Progenitor cell of endocrine pancreas (in vitro differentiated cells): Measurements from ENCODE around the gene MB. TPM values are rescaled to one million over a fixed set of nuclear protein-coding genes. Genes with fewer than 3 reads are reported as not detected.

Source experiments
- DNase-seq: peaks from one replicate; pipeline ENCODE4 v3.0.0; 2021; ENCODE audit warnings: low spot score; ENCODE audit not compliant: unreplicated experiment
- H3K27ac Mint-ChIP-seq: 2 replicates; pipeline ENCODE4 v1.8.0; 2021; ENCODE audit warnings: mild to moderate bottlenecking, moderate library complexity, mixed read lengths
- H3K27me3 Mint-ChIP-seq: 2 replicates; pipeline ENCODE4 v1.8.0; 2021; ENCODE audit warnings: mixed read lengths
- H3K36me3 Mint-ChIP-seq: 2 replicates; pipeline ENCODE4 v1.8.0; 2022; ENCODE audit warnings: mixed read lengths; ENCODE audit not compliant: insufficient read depth
- H3K4me1 Mint-ChIP-seq: 2 replicates; pipeline ENCODE4 v1.8.0; 2021; ENCODE audit warnings: low read depth, mixed read lengths
- H3K4me3 Mint-ChIP-seq: 2 replicates; pipeline ENCODE4 v1.8.0; 2021; ENCODE audit warnings: low read depth, mild to moderate bottlenecking, moderate library complexity, mixed read lengths
- H3K9me3 Mint-ChIP-seq: 2 replicates; pipeline ENCODE4 v1.8.0; 2021; ENCODE audit warnings: low read depth, mixed read lengths
- CTCF ChIP-seq: fragments of 200-600 bp; sonication (generic); IDR thresholded peaks from one replicate; pipeline ENCODE4 v1.5.0; 2021; ENCODE audit warnings: antibody characterized with exemption, mild to moderate bottlenecking; ENCODE audit not compliant: unreplicated experiment
- total RNA-seq: library from RNA; stranded (reverse); gene quantifications from 2 replicates; pipeline ENCODE4 v1.2.1, GENCODE V29; 2021

Gene MB
- total RNA-seq, 1 donor from 2014 or later = not detected

- DNase-seq = no peak
- Mint-ChIP-seq H3K9me3 (no peaks in the 10 kb centered on the region), H3K4me3 (no peak overlapping the region), H3K27me3 (peaks cover 4% of the 10 kb centered on the region), H3K4me1 (peaks cover 2% of the 10 kb centered on the region), H3K36me3 (no peaks in the 10 kb centered on the region), H3K27ac (no peak overlapping the region)
- no peak for TF ChIP-seq CTCF
Measured at GRCh38 chr22:35649636-35650250, 32.6 kb upstream of the MB start.

DNA sequence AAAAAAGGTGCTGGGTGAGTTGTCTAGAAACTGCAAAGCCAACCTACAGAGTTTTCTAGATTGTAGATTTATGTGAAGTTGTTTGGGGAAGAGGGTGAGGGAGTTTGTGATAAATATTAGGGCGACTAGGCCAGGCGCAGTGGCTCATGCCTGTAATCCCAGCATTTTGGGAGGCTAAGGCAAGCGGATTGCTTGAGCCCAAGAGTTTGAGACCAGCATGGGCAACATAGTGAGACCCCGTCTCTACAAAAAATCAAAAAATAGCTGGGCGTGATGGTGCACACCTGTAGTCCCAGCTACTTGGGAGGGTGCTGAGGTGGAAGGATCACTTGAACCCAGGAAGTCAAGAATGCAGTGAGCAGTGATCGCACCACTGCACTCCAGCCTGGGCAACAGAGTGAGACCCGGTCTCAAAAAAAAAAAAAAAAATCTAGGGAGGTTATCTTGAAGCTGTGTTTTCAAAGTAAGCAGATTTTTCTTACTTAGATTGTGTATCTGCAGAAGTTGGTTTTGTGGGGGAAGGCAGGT is 32.0 kb upstream of the MB start:
- no peaks in the 10 kb centered on the region for H3K9me3 Mint-ChIP-seq
- no peaks in the 10 kb centered on the region for H3K36me3 Mint-ChIP-seq
- peaks cover 4% of the 10 kb centered on the region for H3K27me3 Mint-ChIP-seq
- no peak overlapping the region for H3K27ac Mint-ChIP-seq
- H3K4me3 Mint-ChIP-seq = no peak overlapping the region
- DNase-seq = no peak
- peaks cover 2% of the 10 kb centered on the region for H3K4me1 Mint-ChIP-seq
- no peak for TF ChIP-seq CTCF

DNA sequence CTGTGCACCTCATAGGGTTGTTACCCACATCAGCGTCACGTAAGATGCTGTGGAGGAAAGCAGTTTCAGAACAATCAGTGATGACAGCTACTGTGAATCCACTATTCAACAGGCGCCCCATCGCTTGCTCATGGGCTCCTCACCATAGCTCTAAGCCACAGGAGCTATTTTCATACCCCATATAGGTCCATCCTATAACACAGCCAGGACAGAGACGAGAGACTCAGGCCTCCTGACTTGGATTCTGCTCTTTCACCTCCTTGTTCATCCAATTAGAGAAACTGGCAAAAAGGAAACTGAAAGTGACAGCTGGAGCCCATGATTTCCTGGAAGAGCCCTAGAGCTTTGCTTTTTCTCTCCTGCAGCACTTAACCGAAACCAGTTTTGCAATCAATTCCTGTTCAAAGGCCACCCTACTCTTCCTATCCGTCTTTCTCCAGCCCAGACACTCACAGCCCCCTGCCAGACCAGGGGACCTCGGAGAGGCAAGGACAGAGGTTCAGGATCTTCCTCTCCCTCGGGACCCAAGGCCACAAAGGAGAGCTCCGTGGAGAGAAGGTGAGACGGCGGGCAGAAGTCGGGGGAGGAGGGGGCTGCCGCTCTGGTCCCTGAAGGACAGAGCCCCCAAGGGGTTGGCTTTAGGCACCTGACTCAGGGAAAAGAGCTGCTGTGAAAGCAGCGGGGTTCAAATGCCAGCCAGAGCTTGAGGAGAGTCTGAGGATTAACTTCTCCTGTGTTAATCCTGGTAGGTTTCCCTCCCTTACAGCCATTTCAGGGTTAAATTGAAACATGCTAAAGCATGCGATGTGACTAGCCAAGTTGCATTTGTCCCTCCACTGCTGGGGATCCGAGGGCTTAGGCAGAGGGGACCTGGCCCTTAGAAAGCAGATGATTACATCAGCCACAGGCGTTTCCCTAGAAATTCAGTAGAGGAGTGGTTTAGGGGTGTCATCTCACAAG is 31.2 kb upstream of the MB start, which contains the start of gene APOL6:
Gene APOL6, plus strand, starts transcription at position 381 of the 960 bp plus-strand sequence. CDS start 7,980 bp downstream, outside the sequence.
- no peak for TF ChIP-seq CTCF
- Mint-ChIP-seq H3K4me3 (no peak within 1 kb of the TSS), H3K36me3 (no peaks in the 10 kb centered on the region), H3K9me3 (no peaks in the 10 kb centered on the region), H3K27me3 (peaks cover 4% of the 10 kb centered on the region), H3K27ac (peak within 1 kb of the TSS; percentile 30), H3K4me1 (peaks cover 2% of the 10 kb centered on the region)
- no peak for DNase-seq

GRCh38 chr22:35645646-35646045 is 28.5 kb upstream of the MB start:
- H3K9me3 Mint-ChIP-seq = no peaks in the 10 kb centered on the region
- no peak for TF ChIP-seq CTCF
- no peak overlapping the region for H3K27ac Mint-ChIP-seq
- no peak for DNase-seq
- H3K27me3 Mint-ChIP-seq = peaks cover 4% of the 10 kb centered on the region
- peaks cover 11% of the 10 kb centered on the region for H3K4me1 Mint-ChIP-seq
- H3K4me3 Mint-ChIP-seq = no peak overlapping the region
- H3K36me3 Mint-ChIP-seq = no peaks in the 10 kb centered on the region

DNA sequence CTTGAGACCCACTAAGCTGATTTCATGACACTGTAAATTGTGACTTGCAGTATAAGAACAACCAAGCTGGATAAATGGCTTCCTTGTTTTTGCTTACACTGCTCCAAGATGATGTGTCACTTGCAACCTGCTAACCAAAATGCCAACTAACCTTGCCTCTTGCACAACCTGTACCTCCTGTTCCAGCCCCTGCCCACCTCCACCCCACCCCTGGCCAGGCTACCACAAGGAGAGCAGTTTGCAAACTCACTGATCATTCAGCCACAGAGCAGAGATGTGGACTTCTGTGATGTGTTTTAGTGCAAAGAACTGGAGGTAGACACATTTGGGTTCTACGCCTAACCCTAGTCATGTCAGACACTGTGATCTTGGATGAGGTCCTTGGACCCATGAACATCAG is 26.9 kb upstream of the MB start:
- H3K27ac Mint-ChIP-seq = no peak overlapping the region
- peaks cover 3% of the 10 kb centered on the region for H3K27me3 Mint-ChIP-seq
- DNase-seq = no peak
- no peak for TF ChIP-seq CTCF
- no peaks in the 10 kb centered on the region for H3K9me3 Mint-ChIP-seq
- no peaks in the 10 kb centered on the region for H3K36me3 Mint-ChIP-seq
- no peak overlapping the region for H3K4me3 Mint-ChIP-seq
- H3K4me1 Mint-ChIP-seq = peaks cover 14% of the 10 kb centered on the region
